Activated T-cell treated with anti-CD3 and anti-CD28 coated beads, Interleukin-2, amount 50 U/mL, for 48 hours (primary cell): ENCODE measurements around the gene SGCE.
A peak's percentile ranks its signal among the peaks of the same experiment; 100 is the strongest.

ENCODE experiments used
- DNase-seq, 2 experiments: peaks; one replicate each; pipeline ENCODE4 v3.0.0-alpha.2; 2020

Gene SGCE

DNA sequence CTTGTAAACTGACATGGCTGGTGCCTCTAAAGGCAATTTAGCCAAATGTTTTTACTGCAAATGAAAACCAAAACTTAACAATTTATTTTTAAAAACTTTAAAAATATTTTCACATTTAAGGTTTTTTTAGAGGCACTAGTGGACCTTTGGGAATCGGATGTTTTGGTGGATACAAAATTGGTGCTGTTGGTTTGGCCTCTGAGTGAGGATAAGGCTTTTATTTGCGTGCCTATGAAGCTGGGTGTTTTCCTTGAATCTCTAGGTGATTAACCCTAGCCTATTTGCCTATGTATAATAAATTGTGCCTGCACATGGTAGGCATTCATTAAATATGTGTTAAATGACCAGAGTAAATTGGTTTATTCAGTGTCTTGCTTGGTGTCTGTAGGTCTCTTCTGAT is 2.9 kb upstream of the SGCE start:
- no peak for DNase-seq

DNA sequence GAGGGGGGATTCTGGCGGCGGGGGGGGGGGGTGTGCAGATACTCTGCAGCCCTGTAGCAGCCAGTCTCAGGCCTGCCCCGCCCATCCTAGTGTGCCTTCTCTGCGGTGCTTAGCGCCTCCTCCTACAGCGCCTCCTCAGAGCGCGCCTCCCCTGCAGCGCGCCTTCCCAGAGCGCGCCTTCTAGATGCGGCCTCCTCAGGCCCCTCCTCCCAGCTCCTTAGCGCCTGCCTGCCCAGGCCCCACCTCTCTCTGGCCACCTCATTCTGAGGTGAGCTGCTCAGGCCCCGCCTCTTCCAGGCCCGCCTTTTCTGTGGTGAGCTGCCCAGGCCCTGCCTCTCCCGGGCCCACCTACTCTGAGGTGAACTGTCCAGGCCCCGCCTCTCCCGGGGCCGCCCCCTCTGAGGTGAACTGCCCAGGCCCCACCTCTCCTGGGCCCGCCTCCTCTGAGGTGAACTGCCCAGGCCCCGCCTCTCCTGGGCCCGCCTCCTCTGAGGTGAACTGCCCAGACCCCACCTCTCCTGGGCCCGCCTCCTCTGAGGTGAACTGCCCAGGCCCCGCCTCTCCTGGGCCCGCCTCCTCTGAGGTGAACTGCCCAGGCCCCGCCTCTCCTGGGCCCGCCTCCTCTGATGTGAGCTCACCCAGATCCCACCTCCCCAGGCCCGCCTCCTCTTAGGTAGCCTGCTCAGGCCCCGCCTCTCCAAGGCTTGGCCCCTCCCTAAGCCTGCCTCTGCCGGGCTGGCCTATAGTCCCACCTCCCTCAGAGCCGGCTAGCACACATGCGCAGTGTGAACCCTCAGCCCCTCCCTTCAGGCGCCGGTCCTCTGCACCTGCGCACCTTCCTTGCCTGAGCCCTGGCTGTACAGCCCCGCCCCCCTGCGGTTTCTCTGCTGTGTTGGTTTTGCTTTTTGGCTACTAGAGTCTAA is 2.1 kb upstream of the SGCE start:
- DNase-seq: peak; percentile 91 to 94

- DNase-seq: peak; percentile 44 to 45
Observed at GRCh38 chr7:94656925-94657731, 1.2 kb upstream of the SGCE start.

GRCh38 chr7:94656658-94656924 is 658 bp upstream of the SGCE start:
- no peak for DNase-seq

DNA sequence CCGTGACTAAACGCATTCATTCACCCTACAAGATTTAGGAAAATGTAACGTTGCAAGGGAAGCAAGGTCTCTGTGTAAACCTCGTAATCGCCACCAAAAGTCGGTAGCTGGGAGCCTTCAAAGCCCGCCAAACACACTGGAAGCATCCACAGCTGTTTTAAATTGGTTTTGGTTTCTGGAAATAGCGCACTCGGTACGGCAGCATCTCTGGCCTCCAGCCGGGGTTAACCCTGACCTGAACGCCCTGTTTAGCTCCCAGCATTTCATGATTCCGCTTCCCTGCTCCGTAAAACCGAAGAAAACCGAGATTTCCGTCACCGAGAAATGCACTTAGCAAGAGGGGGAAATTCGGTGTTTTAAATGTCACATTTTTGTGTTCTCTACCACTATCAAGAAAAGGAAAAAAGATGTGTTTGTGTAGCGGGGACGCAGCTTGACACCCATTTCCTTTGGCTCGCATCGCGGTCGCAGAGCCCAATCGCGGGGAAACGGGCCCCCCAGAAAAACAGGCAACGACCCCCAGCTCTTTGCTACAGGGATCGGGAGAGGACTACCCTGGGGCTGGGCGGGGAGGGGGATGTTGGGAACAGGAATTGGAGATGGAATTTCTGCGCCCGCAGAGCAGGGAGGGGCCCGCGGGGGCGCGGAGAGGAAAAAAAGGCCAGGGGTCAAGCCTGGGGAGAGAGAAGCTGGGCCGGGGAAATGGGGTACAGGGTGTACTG is 646 bp downstream of the SGCE start:
- peak; percentile 19 to 29 for DNase-seq

DNA sequence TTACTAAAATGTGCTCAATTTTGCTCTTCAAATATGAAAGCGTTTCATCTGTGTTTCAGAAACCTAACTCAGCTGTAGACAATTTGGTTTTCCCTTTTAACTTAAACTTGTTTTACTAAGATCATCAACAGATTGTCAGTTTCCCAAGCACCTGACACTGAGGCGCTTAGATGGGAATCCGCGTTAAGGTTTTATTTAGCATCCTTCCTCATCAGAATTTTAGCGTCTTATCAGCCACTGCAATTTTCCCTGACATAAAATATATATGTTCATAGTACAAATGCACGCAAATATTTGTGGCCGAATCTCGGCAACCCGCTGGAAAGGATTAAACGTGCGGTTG is 1.2 kb downstream of the SGCE start:
- DNase-seq: no peak

DNA sequence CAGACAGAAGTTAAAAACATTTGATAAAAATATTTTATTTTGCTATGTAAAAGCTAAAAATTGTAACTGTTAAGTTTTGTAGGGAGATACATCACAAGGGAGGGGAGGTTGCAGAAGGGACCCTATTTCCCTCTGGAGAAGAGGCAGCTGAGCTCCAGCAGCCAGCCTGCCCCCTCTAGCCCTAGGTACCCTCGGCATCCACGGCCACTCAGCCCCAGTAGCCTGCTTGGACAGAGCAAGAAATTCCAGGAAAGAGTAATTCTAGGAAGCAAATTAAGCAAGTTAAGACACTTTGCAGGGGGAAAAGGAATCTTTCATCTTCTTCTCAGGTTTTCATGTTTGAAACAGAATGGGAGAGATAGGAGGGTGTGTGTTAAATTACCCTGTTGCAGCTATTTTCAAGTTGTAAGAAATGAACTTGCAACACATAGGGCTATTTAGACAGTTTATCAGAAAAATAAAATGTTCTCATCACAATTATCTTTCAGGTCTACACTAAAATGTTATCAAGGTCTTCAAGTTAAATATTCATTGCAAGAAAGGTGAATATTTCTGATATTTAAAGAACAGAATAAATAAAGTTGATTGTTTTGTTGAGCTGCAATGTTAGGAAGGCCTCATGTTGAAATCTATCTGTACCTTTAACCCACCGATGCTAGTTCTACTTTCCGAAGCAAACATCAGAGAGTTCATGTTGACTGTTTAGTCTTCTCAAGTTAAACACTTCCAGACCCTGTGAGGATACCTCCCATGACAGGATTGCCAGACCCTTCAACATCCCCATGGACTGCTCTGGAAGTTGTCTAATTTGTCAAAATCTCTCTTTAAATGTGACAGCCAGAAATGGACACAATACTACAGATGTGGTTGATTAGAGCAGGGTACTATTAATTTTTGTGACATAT is 5.5 kb downstream of the SGCE start:
- no peak for DNase-seq

DNA sequence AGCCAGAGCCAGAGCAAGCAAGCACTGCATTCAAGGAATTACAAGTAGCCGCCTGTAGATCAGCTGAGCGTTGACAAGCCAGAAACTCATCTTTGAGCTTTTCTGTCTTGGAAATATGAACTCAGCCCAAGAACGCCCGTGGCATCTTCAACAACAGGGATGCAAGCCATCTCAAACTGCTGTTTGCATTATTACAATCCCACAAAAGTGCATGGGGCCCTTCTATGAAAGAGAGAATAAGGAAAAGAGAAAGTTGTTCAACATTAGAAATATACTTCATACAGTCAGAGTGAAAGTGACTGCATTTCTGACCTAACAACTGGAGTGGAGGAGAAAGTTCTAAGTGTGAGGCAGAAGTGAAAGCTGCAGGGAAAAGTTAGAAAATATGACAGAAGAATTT is 6.5 kb downstream of the SGCE start:
- DNase-seq: no peak

DNA sequence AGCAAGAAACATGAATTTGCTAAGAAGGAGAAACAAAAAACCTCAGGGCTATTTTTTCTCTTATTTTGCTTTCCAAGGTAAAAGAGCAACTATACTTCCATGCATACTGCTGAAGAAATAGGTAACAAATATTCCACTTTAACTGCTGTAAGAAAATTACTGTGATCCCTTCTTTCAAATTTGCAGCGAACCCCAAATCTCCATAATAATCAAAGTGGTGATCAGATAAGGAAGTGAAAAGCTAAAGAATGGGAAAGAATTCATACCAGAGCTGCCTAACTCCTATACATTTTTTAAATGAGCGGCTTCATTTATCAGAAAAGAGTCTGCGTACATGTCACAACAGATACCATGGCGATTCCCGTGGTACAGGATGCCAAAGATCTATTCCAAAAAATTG is 7.2 kb downstream of the SGCE start:
- no peak for DNase-seq

DNA sequence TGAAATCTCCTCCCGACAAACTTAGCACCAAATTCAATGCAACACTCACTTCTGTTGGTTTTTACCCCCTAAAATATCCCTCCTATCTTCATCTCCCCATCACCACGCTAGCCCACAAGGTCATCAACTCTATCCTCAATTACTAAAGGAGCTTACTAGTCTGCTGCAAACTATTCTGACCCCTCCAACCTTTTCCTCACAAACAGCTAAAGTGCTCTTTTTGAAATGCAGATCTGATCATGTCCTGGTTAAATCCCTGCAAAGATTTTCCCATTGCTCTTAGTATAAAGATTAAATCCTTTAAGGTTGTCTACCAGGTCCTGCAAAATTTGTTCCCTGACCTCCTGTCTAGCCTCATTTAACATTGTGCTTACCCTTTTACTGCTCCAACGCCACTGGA is 8.6 kb downstream of the SGCE start:
- DNase-seq: no peak

DNA sequence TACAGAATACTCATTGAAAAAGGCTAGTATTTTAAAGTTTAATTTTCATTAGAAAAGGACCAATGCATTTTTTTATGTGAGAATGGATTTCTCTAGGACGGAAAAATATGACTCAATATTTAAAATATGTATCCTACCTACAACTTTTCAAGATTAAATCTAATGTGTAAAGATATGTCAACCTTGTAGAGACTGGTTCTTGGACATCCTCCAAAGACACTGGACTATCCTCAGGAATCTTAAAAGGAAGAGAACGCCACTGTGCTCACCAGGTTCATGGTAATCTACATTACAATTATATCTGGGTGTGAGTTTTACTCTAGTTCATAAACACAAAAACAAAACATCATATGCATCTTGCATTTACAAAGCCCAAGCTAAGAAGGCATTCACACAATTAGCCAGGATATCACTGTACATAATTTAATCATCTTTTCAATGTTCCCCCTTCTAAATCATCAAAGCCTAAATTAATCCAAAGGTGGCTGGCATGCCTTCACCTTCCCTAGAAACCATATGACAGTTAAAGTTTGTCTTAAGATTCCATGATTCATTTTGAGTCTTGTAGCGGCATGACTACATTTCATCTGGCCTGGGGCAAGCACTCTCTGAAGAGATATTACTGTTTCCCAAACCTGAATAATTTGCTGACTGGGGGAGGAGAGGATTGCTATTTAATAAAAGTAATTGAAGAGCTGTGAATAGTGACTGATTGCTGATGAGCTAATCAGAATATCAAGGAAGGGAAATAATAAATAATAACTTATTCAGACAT is 12.0 kb downstream of the SGCE start:
- DNase-seq: no peak

- no peak for DNase-seq
Observed at GRCh38 chr7:94642838-94643653, 12.9 kb downstream of the SGCE start.

DNA sequence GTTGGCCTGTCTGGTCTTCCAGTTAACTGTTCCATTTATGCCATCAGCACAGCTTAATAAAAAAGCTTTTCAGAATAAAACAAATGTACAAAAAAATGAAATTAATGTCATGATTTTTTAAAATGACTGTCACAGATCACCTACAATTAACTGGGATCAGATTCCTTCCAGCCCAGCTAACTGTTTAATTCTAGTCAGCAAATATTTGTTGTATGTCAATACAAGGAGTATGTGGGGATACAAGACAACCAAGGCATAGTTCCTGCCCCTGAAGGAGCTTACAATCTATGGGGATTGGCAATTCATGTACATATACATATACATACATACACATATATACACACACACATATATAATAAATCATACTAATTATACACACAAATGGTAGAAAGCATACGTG is 16.5 kb downstream of the SGCE start:
- no peak for DNase-seq

GRCh38 chr7:94635687-94636086 is 20.2 kb downstream of the SGCE start:
- no peak for DNase-seq

DNA sequence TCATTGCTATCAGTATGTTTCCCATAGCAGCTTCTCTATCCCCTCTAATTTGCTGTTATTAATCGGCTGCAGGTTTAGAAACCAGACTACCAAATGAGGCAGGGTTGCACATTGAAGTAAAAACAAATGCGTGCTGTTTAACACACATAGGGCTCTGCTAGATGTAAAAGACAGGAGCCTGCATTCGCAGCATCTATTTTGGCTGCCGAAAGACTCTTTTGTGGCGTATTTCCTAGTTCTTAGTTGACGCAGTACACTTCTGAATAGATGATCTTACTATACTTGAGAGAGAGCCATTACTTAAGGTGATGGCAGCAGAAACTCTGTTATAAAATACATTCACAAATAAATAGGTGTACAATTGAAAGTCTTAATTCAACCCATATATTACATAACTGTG is 21.4 kb downstream of the SGCE start:
- no peak for DNase-seq

- DNase-seq: no peak
Observed at GRCh38 chr7:94633687-94634086, 22.2 kb downstream of the SGCE start.

DNA sequence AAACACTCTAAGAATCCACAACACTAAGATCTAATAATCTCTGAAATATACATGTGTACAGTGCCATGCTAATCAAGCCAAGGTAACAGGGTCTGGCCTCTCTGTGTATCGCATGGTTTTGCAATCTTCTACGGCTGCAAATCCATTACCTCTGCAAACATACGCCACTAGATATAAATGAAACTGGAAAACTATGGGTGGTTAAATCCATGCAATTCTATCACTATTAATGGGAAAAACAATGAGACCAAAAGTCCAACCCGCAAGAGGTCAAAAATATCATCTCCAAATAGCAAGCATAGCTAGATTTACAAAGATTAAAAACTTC is 23.0 kb downstream of the SGCE start:
- no peak for DNase-seq

DNA sequence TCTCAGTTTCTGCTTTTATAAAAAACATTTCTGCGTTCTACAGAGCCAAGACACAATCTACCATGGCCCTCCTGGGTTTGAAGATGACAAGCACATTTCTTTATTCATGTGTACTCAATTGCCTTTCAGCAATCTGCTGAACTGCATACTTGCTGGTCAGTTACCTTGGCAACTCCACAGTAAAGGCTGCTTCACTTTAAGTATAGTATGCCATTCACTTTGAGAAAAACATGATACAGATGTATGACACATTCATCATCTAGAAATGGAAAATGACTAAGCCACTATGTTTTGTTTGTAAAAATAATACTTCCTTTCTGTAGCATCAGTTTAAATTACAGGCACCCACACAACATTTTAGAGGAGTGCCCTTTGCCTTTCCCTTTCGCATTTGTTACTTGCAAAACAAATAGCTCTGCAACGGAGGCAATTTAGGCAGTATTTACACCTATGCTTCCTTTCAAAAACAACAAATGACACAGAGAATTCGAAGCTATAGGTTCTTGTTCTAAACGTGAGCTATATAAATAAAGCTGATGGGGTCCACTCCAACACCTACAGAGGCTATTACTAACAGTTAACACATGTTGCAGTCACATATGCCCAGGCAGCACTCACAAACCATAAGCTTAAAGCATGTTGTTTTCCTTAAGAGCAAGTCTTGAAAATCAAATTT is 23.5 kb downstream of the SGCE start:
- DNase-seq: no peak

GRCh38 chr7:94630855-94631254 is 25.1 kb downstream of the SGCE start:
- no peak for DNase-seq

- DNase-seq: no peak
Observed at GRCh38 chr7:94623820-94624219, 32.1 kb downstream of the SGCE start.

- DNase-seq: no peak
Observed at GRCh38 chr7:94621120-94621519, 34.8 kb downstream of the SGCE start.
